T47D (cell line): ENCODE results near the gene FMNL1.
A peak's percentile ranks its signal among the peaks of the same experiment; 100 is the strongest.
"Not testable (repeated sequence)": the region's sequence is repeated elsewhere in the genome, so short reads cannot be mapped to it uniquely, and the experiment has no call there.

Source experiments
- DNase-seq, 2 experiments: peaks; one replicate each; pipeline versions ENCODE4 v3.0.0 to v3.0.0-alpha.2; 2011 to 2012; ENCODE audit warnings: low read depth in 1 of 2, low spot score in 1 of 2
- JUND ChIP-seq: IDR thresholded peaks from 2 replicates; pipeline ENCODE4 v1.6.1; 2012; ENCODE audit warnings: low read depth
- in situ Hi-C: cut with HindIII; loops from 2 replicates; pipeline ENCODE4 v1.10.0; 2016; ENCODE audit warnings: low sequenced_read_pairs, low pct_unique_long_range_greater_than_20kb

The FMNL1 gene

GRCh38 chr17:45197555-45198334, 23.9 kb upstream of the FMNL1 start:
- in situ Hi-C loops = no loop called here
- DNase-seq = peak; percentile 45 to 95
- no peak for TF ChIP-seq JUND

GRCh38 chr17:45200701-45201100, 21.0 kb upstream of the FMNL1 start:
- in situ Hi-C loops = no loop called here
- no peak for TF ChIP-seq JUND
- no peak for DNase-seq

GRCh38 chr17:45201457-45201856, 20.2 kb upstream of the FMNL1 start:
- in situ Hi-C loops = no loop called here
- DNase-seq = no peak
- TF ChIP-seq JUND = no peak

- in situ Hi-C loops = not testable (repeated sequence)
Measured at GRCh38 chr17:45201880-45202279, 19.8 kb upstream of the FMNL1 start.

GRCh38 chr17:45218895-45219661, 2.6 kb upstream of the FMNL1 start:
- no peak for TF ChIP-seq JUND
- in situ Hi-C loops = no loop called here
- peak; percentile 81 to 89 for DNase-seq

More at GRCh38 chr17:45201880-45202279, 19.8 kb upstream of the FMNL1 start:
- DNase-seq = not testable (repeated sequence)

- peak in 1 of 2 experiments; percentile 2 for DNase-seq
- TF ChIP-seq JUND = no peak
- in situ Hi-C loops = no loop called here
Measured at GRCh38 chr17:45220079-45220478, 1.6 kb upstream of the FMNL1 start.

GRCh38 chr17:45222014-45222288, 266 bp downstream of the FMNL1 start:
- no peak for TF ChIP-seq JUND
- in situ Hi-C loops = no loop called here
- DNase-seq = peak in 1 of 2 experiments; percentile 17

- in situ Hi-C loops = no loop called here
- peak in 1 of 2 experiments; percentile 3 for DNase-seq
- no peak for TF ChIP-seq JUND
Measured at GRCh38 chr17:45222289-45222995, 757 bp downstream of the FMNL1 start.

GRCh38 chr17:45222996-45223538, 1.4 kb downstream of the FMNL1 start:
- peak in 1 of 2 experiments; percentile 16 for DNase-seq
- no peak for TF ChIP-seq JUND
- in situ Hi-C loops = no loop called here

- in situ Hi-C loops = no loop called here
- TF ChIP-seq JUND = no peak
- DNase-seq = peak; percentile 26 to 36
Measured at GRCh38 chr17:45223539-45224528, 2.1 kb downstream of the FMNL1 start.

- in situ Hi-C loops = no loop called here
- peak in 1 of 2 experiments; percentile 7 for DNase-seq
- TF ChIP-seq JUND = no peak
Measured at GRCh38 chr17:45224671-45225050, 3.0 kb downstream of the FMNL1 start.
